K562 (cell line): ENCODE results near the gene HAGHL. TPM values are rescaled to one million over a fixed set of nuclear protein-coding genes. Genes with fewer than 3 reads are reported as not detected.

Experiments
- ARID3B ChIP-seq: fragments of 250-450 bp; sonication (Bioruptor Pico); IDR thresholded peaks from 2 replicates; pipeline ENCODE4 v1.4.0; 2020; ENCODE audit warnings: borderline replicate concordance
- ATF4 ChIP-seq: fragments of 450-650 bp; formaldehyde crosslinking; IDR thresholded peaks from 2 replicates; pipeline ENCODE4 v1.4.0; 2022; ENCODE audit warnings: mild to moderate bottlenecking, moderate library complexity
- BCLAF1 ChIP-seq, 2 experiments: fragments of 450-650 bp in 1 of 2; IDR thresholded peaks; 2 replicates each; pipeline ENCODE4 v1.6.1; 2011 to 2017; ENCODE audit warnings: low read depth in 2 of 2, antibody characterized with exemption in 1 of 2, borderline replicate concordance in 1 of 2, low read length in 1 of 2, mild to moderate bottlenecking in 1 of 2, mixed read lengths in 1 of 2; ENCODE audit not compliant: control insufficient read depth in 1 of 2
- CHD4 ChIP-seq: fragments of 200-600 bp; sonication (generic); IDR thresholded peaks from 3 replicates; pipeline ENCODE4 v1.6.1; 2012; ENCODE audit warnings: low read depth, mild to moderate bottlenecking, mixed read lengths, low read length, inconsistent platforms; ENCODE audit not compliant: insufficient read depth, insufficient replicate concordance, poor library complexity, severe bottlenecking
- DACH1 ChIP-seq: fragments of 450-650 bp; IDR thresholded peaks from 2 replicates; pipeline ENCODE4 v1.6.1; 2018; ENCODE audit not compliant: partially characterized antibody
- JUND ChIP-seq, 2 experiments: IDR thresholded peaks; 2 replicates in 1 of 2; 3 replicates in 1 of 2; pipeline ENCODE4 v1.6.1; 2011; ENCODE audit warnings: borderline replicate concordance in 2 of 2, low read depth in 2 of 2, low read length in 2 of 2, improper control_type of control experiment in 1 of 2, missing biosample characterization in 1 of 2, missing genetic modification characterization in 1 of 2, missing genetic modification reagents in 1 of 2
- PTRF ChIP-seq: fragments of 450-650 bp; IDR thresholded peaks from 2 replicates; pipeline ENCODE4 v1.6.1; 2016; ENCODE audit warnings: mild to moderate bottlenecking, missing genetic modification characterization, missing compliant biosample characterization
- RHOXF2B ChIP-seq: fragments of 250-450 bp; sonication (Bioruptor Pico); conservative IDR thresholded peaks from 2 replicates; pipeline ENCODE4 v1.5.1; 2021
- TFE3 ChIP-seq: fragments of 450-650 bp; formaldehyde crosslinking; IDR thresholded peaks from 2 replicates; pipeline ENCODE4 v1.4.0; 2020; ENCODE audit warnings: mild to moderate bottlenecking, mixed read lengths
- TOE1 ChIP-seq, 2 experiments: fragments of 450-650 bp in 1 of 2; sonication (generic) in 1 of 2; formaldehyde crosslinking in 1 of 2; IDR thresholded peaks; 2 replicates each; pipeline versions ENCODE4 v1.7.1 to v1.8.0; 2016 to 2022; ENCODE audit warnings: borderline replicate concordance in 2 of 2, mild to moderate bottlenecking in 2 of 2, antibody characterized with exemption in 1 of 2, inconsistent platforms in 1 of 2, low read depth in 1 of 2, missing genetic modification reagents in 1 of 2, moderate library complexity in 1 of 2
- ZNF232 ChIP-seq: sonication (generic); formaldehyde crosslinking; IDR thresholded peaks from 2 replicates; pipeline ENCODE4 v1.8.0; 2022; ENCODE audit warnings: mild to moderate bottlenecking, missing genetic modification reagents
- ZNF347 ChIP-seq: fragments of 450-650 bp; formaldehyde crosslinking; IDR thresholded peaks from 2 replicates; pipeline ENCODE4 v1.4.0; 2020; ENCODE audit warnings: low read depth, mild to moderate bottlenecking, moderate library complexity
- ZNF507 ChIP-seq: conservative IDR thresholded peaks from 2 replicates; pipeline ENCODE4 v1.6.1; 2017; ENCODE audit warnings: missing genetic modification characterization, missing compliant biosample characterization
- ZNF584 ChIP-seq: fragments of 200-800 bp; sonication (Bioruptor generic); IDR thresholded peaks from 2 replicates; pipeline ENCODE4 v1.6.1; 2016; ENCODE audit warnings: low read depth, mild to moderate bottlenecking, missing genetic modification characterization, missing compliant biosample characterization
- ZNF778 ChIP-seq: fragments of 450-650 bp; formaldehyde crosslinking; IDR thresholded peaks from 2 replicates; pipeline ENCODE4 v1.4.0; 2020; ENCODE audit warnings: mild to moderate bottlenecking, moderate library complexity
- polyA plus RNA-seq, 8 experiments: library from polyadenylated mRNA; depleted of rRNA in 4 of 8; stranded (reverse) in 5 of 8; unstranded in 3 of 8; fragments of >200 nt; fragmentation: Nextera tagmentation in 2 of 8; fragmentation: Illumina TruSeq in 1 of 8; extraction: Ambion mirVana in 2 of 8; extraction: Trizol in 1 of 8; gene quantifications; 2 replicates each; pipeline versions ENCODE4 v1.2.1 to v1.2.3, GENCODE V29; 2011 to 2014; ENCODE audit warnings: inconsistent platforms in 1 of 8, missing spikeins in 1 of 8
- total RNA-seq, 7 experiments: library from RNA; depleted of rRNA in 6 of 7; stranded (reverse); fragments of >200 nt in 6 of 7; fragmentation: Illumina TruSeq in 2 of 7; extraction: Trizol in 2 of 7; gene quantifications; 2 replicates each; pipeline versions ENCODE4 v1.2.1 to v1.2.3, GENCODE V29; 2011 to 2021; ENCODE audit warnings: low replicate concordance in 1 of 7

The HAGHL gene
- total and polyA plus RNA-seq, 9 of the 15 experiments (the other 6 are each of a cell fraction or from before 2014, with no cell fraction given), result 0.31 to 83.4 (median 20.7) TPM

GRCh38 chr16:726438-727290 is at the start of gene HAGHL, which contains the start of gene CCDC78 (continued):
- no peak for TF ChIP-seq ZNF584 (CRISPR knock-in tag)
- no peak for TF ChIP-seq BCLAF1 (IDR thresholded peaks at IDR 0.05; ENCODE audit: borderline replicate concordance in 1 of 2, control insufficient read depth in 1 of 2, low read depth in 2 of 2, low read length in 1 of 2)
- no peak for TF ChIP-seq TFE3
- no peak for TF ChIP-seq ATF4
- TF ChIP-seq TOE1 (IDR thresholded peaks at IDR 0.05; ENCODE audit: borderline replicate concordance), result no peak
- TF ChIP-seq TOE1 (CRISPR knock-in tag; IDR thresholded peaks at IDR 0.05; ENCODE audit: borderline replicate concordance, low read depth), result no peak
- no peak for TF ChIP-seq ZNF778 (CRISPR knock-in tag)
- TF ChIP-seq PTRF (tag), result no peak
- TF ChIP-seq DACH1, result no peak
- no peak for TF ChIP-seq ZNF347 (CRISPR knock-in tag)
- TF ChIP-seq CHD4, result peak; percentile 44
- TF ChIP-seq ZNF232, result no peak
- TF ChIP-seq ZNF507 (tag), result no peak
- no peak for TF ChIP-seq ARID3B (CRISPR knock-in tag)
- no peak for TF ChIP-seq RHOXF2B (CRISPR knock-in tag)
- no peak for TF ChIP-seq JUND (IDR thresholded peaks at IDR 0.05; ENCODE audit: borderline replicate concordance, low read depth, low read length)
- no peak for TF ChIP-seq JUND (tag; IDR thresholded peaks at IDR 0.05; ENCODE audit: borderline replicate concordance, low read depth, low read length)
